ENCODE measurements around the gene VWA2.

The VWA2 gene

GRCh38 chr10:114278140-114278883 is 39.3 kb downstream of the VWA2 start:
- DNase-seq, result no peak

- no peak for DNase-seq
Observed at GRCh38 chr10:114278884-114279191, 39.8 kb downstream of the VWA2 start.

- no peak for DNase-seq
Observed at GRCh38 chr10:114279289-114279688, 40.2 kb downstream of the VWA2 start.

GRCh38 chr10:114279901-114280644 is 41.0 kb downstream of the VWA2 start:
- DNase-seq, result no peak

GRCh38 chr10:114281006-114281405 is 42.0 kb downstream of the VWA2 start:
- no peak for DNase-seq

GRCh38 chr10:114281461-114281860 is 42.4 kb downstream of the VWA2 start:
- DNase-seq, result no peak

GRCh38 chr10:114282526-114282925 is 43.5 kb downstream of the VWA2 start:
- no peak for DNase-seq

- DNase-seq, result no peak
Observed at GRCh38 chr10:114283091-114283490, 44.0 kb downstream of the VWA2 start.

- DNase-seq, result no peak
Observed at GRCh38 chr10:114283535-114284234, 44.6 kb downstream of the VWA2 start.

- no peak for DNase-seq
Observed at GRCh38 chr10:114284346-114285071, 45.5 kb downstream of the VWA2 start.

- DNase-seq, result no peak
Observed at GRCh38 chr10:114285961-114286441, 46.9 kb downstream of the VWA2 start.

GRCh38 chr10:114286921-114287320 is 47.9 kb downstream of the VWA2 start:
- DNase-seq, result no peak

- no peak for DNase-seq
Observed at GRCh38 chr10:114288424-114289095, 49.5 kb downstream of the VWA2 start.

GRCh38 chr10:114289096-114289436 is 50.0 kb downstream of the VWA2 start:
- DNase-seq, result no peak

- DNase-seq, result no peak
Observed at GRCh38 chr10:114290038-114290437, 51.0 kb downstream of the VWA2 start.

GRCh38 chr10:114291076-114291475 is 52.0 kb downstream of the VWA2 start:
- DNase-seq, result no peak

- DNase-seq, result no peak
Observed at GRCh38 chr10:114291516-114291915, 52.5 kb downstream of the VWA2 start.

GRCh38 chr10:114293075-114293474 is 54.0 kb downstream of the VWA2 start:
- DNase-seq, result no peak

- DNase-seq, result no peak
Observed at GRCh38 chr10:114294549-114294948, 55.5 kb downstream of the VWA2 start.

GRCh38 chr10:114295393-114295792 is 56.3 kb downstream of the VWA2 start:
- DNase-seq, result no peak

GRCh38 chr10:114297136-114297705 is 58.2 kb downstream of the VWA2 start:
- DNase-seq, result no peak

- DNase-seq, result no peak
Observed at GRCh38 chr10:114300036-114300645, 61.1 kb downstream of the VWA2 start.
